Measurements from ENCODE around the gene COX7A1. TPM values are rescaled to one million over a fixed set of nuclear protein-coding genes. Genes with fewer than 3 reads are reported as not detected.
A peak's percentile ranks its signal among the peaks of the same experiment; 100 is the strongest.
"Not testable (repeated sequence)": the region's sequence is repeated elsewhere in the genome, so short reads cannot be mapped to it uniquely, and the experiment has no call there.

COX7A1 gene
- total and polyA plus RNA-seq, 10 of the 15 experiments (the other 5 are each of a cell fraction or from before 2014, with no cell fraction given), result not detected

GRCh38 chr19:36198119-36198518 is 45.9 kb upstream of the COX7A1 start (continued):
- TF ChIP-seq ZBTB33 (IDR thresholded peaks at IDR 0.05), result no peak

- ATAC-seq, result no peak
- 47% methylated on average over 2 of the region's 2 CpGs for WGBS (ENCODE audit: insufficient coverage, insufficient replicate concordance, low lambda C conversion rate, missing lambda C conversion rate)
- Histone ChIP-seq H3K4me3 (no peak overlapping the region), H3K27ac (ENCODE audit: control insufficient read depth, insufficient read depth) (no peak overlapping the region), H3K27me3 (replicated peaks in 1 of 2; ENCODE audit: control insufficient read depth in 2 of 2, insufficient read depth in 2 of 2, low read length in 1 of 2) (no peaks in the 10 kb centered on the region), H3K36me3 (ENCODE audit: control insufficient read depth in 2 of 2, insufficient read depth in 2 of 2, low read length in 1 of 2) (no peaks in the 10 kb centered on the region; a peak in 1 of 4 replicates), H2AFZ (ENCODE audit: control insufficient read depth, low read depth, low read length) (no peak overlapping the region), H4K20me1 (ENCODE audit: control insufficient read depth, insufficient read depth) (no peaks in the 10 kb centered on the region), H3K4me1 (ENCODE audit: control insufficient read depth, insufficient read depth, low read length) (no peaks in the 10 kb centered on the region; the same call in 1 of the 2 replicates), H3K9me3 (replicated peaks; ENCODE audit: control insufficient read depth, insufficient read depth, low read length) (no peaks in the 10 kb centered on the region), H3K9ac (ENCODE audit: control insufficient read depth, insufficient read depth, low read length) (no peak overlapping the region), H3K79me2 (ENCODE audit: control insufficient read depth, insufficient read depth, low read length) (no peaks in the 10 kb centered on the region), H3K4me2 (ENCODE audit: control insufficient read depth, insufficient read depth) (no peak overlapping the region)
- BruUV-seq (replicated peaks), result no TSS peak
- SMC1A ChIA-PET (ENCODE audit: uncharacterized antibody, unreplicated experiment), result interaction anchor here (1.0 to 2.2 kb wide), 2 partner anchors 8 to 12 kb away, joined by 5 to 7 read pairs; no protein-coding TSS in a partner anchor
- CTCF ChIA-PET, result interaction anchor here (1.0 kb wide), 1 partner anchor 17 kb away, joined by 3 read pairs; no protein-coding TSS in a partner anchor
- intact Hi-C loops (cut with micrococcal nuclease; ENCODE audit: unreplicated experiment), result no loop called here
- RAD21 ChIA-PET (ENCODE audit: unreplicated experiment), result no interaction called here
- DNase-seq (ENCODE audit: low read depth, low spot score), result no peak
- no peak for FAIRE-seq
- in situ Hi-C loops (cut with MboI), result no loop called here
- POLR2A ChIA-PET, result no interaction called here
- TF ChIP-seq ZBTB40 (IDR thresholded peaks at IDR 0.05; ENCODE audit: borderline replicate concordance) (no peak), PAX5 (IDR thresholded peaks at IDR 0.05; ENCODE audit: borderline replicate concordance, low read depth, low read length) (0 out of 2 replicates have a peak, but pooled peaks have one; percentile 12)
Measured at GRCh38 chr19:36196249-36196648, 44.0 kb upstream of the COX7A1 start.

- 97% methylated on average over 5 of the region's 5 CpGs for WGBS (ENCODE audit: insufficient coverage, insufficient replicate concordance, low lambda C conversion rate, missing lambda C conversion rate)
- POLR2A ChIA-PET, result interaction anchor here (0.6 kb wide), 2 partner anchors 64 to 133 kb away, joined by 3 to 9 read pairs; no protein-coding TSS in a partner anchor
- SMC1A ChIA-PET (ENCODE audit: uncharacterized antibody, unreplicated experiment), result interaction anchor here (0.6 kb wide), 1 partner anchor 15 kb away, joined by 3 read pairs; no protein-coding TSS in a partner anchor
- CTCF ChIA-PET; in situ Hi-C loops (cut with MboI); H4K20me1 ChIP-seq (ENCODE audit: control insufficient read depth, insufficient read depth); intact Hi-C loops (cut with micrococcal nuclease; ENCODE audit: unreplicated experiment); H3K27ac ChIP-seq (ENCODE audit: control insufficient read depth, insufficient read depth); H3K4me2 ChIP-seq (ENCODE audit: control insufficient read depth, insufficient read depth); H3K9ac ChIP-seq (ENCODE audit: control insufficient read depth, insufficient read depth, low read length); H3K4me3 ChIP-seq; H2AFZ ChIP-seq (ENCODE audit: control insufficient read depth, low read depth, low read length); ATAC-seq; BruUV-seq (replicated peaks); FAIRE-seq; H3K27me3 ChIP-seq (replicated peaks in 1 of 2; ENCODE audit: control insufficient read depth in 2 of 2, insufficient read depth in 2 of 2, low read length in 1 of 2); H3K36me3 ChIP-seq (ENCODE audit: control insufficient read depth in 2 of 2, insufficient read depth in 2 of 2, low read length in 1 of 2); H3K9me3 ChIP-seq (replicated peaks; ENCODE audit: control insufficient read depth, insufficient read depth, low read length); RAD21 ChIA-PET (ENCODE audit: unreplicated experiment); H3K4me1 ChIP-seq (ENCODE audit: control insufficient read depth, insufficient read depth, low read length); DNase-seq (ENCODE audit: low read depth, low spot score); H3K79me2 ChIP-seq (ENCODE audit: control insufficient read depth, insufficient read depth, low read length): not testable (repeated sequence)
Measured at GRCh38 chr19:36186722-36187121, 34.5 kb upstream of the COX7A1 start.

All from GM12878 (cell line).